ENCODE data around the gene SYTL3. TPM values are rescaled to one million over a fixed set of nuclear protein-coding genes. Genes with fewer than 3 reads are reported as not detected.

SYTL3 gene
- total and polyA plus RNA-seq, 9 of the 15 experiments (the other 6 are each of a cell fraction or from before 2014, with no cell fraction given), result 0.04 to 0.46 (median 0.17) TPM; not detected in 1

DNA sequence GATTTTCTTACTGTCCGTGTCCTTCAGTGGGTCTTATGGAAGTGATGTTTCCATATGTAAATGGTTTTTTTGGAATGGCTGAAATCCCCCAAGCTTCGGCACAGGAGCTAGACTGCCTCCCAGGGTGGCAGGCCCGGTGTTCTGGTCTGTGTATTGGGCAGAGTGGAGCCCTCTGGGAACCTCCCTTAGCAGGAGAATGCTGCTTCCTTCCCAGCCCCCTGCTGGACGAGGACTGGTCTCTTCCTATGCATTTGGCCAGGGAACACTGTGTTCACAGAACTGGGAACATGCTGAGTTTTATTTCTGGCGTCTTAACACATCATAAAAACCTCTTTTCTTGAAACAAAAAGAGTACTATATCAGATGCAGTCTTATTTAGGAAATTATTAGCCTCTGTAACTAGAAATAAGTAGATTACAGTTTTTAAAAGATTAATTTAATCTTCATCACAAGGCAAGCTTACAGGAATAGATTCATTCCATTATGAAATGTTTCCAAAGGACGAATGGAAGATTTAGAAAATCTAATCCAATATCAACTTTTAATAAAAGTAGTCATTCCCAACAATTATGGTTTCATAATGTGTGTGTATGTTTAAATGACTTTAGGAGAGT lies 56.6 kb downstream of the SYTL3 start (continued):
- TF ChIP-seq, protein P1, sequence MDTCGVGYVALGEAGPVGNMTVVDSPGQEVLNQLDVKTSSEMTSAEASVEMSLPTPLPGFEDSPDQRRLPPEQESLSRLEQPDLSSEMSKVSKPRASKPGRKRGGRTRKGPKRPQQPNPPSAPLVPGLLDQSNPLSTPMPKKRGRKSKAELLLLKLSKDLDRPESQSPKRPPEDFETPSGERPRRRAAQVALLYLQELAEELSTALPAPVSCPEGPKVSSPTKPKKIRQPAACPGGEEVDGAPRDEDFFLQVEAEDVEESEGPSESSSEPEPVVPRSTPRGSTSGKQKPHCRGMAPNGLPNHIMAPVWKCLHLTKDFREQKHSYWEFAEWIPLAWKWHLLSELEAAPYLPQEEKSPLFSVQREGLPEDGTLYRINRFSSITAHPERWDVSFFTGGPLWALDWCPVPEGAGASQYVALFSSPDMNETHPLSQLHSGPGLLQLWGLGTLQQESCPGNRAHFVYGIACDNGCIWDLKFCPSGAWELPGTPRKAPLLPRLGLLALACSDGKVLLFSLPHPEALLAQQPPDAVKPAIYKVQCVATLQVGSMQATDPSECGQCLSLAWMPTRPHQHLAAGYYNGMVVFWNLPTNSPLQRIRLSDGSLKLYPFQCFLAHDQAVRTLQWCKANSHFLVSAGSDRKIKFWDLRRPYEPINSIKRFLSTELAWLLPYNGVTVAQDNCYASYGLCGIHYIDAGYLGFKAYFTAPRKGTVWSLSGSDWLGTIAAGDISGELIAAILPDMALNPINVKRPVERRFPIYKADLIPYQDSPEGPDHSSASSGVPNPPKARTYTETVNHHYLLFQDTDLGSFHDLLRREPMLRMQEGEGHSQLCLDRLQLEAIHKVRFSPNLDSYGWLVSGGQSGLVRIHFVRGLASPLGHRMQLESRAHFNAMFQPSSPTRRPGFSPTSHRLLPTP (IDR thresholded peaks at IDR 0.05; ENCODE audit: borderline replicate concordance, extremely low read depth, insufficient read length), result no peak
- TF ChIP-seq SRF (CRISPR knock-in tag; IDR thresholded peaks at IDR 0.05), result peak in 1 of 2 experiments; percentile 37; a peak in 1 of 4 replicates
- TF ChIP-seq, protein P2, sequence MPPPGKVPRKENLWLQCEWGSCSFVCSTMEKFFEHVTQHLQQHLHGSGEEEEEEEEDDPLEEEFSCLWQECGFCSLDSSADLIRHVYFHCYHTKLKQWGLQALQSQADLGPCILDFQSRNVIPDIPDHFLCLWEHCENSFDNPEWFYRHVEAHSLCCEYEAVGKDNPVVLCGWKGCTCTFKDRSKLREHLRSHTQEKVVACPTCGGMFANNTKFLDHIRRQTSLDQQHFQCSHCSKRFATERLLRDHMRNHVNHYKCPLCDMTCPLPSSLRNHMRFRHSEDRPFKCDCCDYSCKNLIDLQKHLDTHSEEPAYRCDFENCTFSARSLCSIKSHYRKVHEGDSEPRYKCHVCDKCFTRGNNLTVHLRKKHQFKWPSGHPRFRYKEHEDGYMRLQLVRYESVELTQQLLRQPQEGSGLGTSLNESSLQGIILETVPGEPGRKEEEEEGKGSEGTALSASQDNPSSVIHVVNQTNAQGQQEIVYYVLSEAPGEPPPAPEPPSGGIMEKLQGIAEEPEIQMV (tag; conservative IDR thresholded peaks at IDR 0.05; ENCODE audit: low read depth), result no peak
- no peak for TF ChIP-seq BRF1 (IDR thresholded peaks at IDR 0.05; ENCODE audit: borderline replicate concordance, extremely low read depth, insufficient read length)
- no peak for TF ChIP-seq ZNF165 (CRISPR knock-in tag; IDR thresholded peaks at IDR 0.05; ENCODE audit: borderline replicate concordance)
- TF ChIP-seq ZNF134 (CRISPR knock-in tag; conservative IDR thresholded peaks at IDR 0.05), result peak; percentile 89
- peak; percentile 15; the same call in 1 of the 2 replicates for TF ChIP-seq CXXC5 (CRISPR knock-in tag; IDR thresholded peaks at IDR 0.05)
- TF ChIP-seq, protein P3, sequence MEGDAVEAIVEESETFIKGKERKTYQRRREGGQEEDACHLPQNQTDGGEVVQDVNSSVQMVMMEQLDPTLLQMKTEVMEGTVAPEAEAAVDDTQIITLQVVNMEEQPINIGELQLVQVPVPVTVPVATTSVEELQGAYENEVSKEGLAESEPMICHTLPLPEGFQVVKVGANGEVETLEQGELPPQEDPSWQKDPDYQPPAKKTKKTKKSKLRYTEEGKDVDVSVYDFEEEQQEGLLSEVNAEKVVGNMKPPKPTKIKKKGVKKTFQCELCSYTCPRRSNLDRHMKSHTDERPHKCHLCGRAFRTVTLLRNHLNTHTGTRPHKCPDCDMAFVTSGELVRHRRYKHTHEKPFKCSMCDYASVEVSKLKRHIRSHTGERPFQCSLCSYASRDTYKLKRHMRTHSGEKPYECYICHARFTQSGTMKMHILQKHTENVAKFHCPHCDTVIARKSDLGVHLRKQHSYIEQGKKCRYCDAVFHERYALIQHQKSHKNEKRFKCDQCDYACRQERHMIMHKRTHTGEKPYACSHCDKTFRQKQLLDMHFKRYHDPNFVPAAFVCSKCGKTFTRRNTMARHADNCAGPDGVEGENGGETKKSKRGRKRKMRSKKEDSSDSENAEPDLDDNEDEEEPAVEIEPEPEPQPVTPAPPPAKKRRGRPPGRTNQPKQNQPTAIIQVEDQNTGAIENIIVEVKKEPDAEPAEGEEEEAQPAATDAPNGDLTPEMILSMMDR (IDR thresholded peaks at IDR 0.05 in 2 of 3, conservative IDR thresholded peaks at IDR 0.05 in 1 of 3; ENCODE audit: insufficient read depth in 2 of 3, low read depth in 1 of 3, low read length in 3 of 3), result peak; percentile 63 to 80 (median 66)
- TF ChIP-seq, protein P4, sequence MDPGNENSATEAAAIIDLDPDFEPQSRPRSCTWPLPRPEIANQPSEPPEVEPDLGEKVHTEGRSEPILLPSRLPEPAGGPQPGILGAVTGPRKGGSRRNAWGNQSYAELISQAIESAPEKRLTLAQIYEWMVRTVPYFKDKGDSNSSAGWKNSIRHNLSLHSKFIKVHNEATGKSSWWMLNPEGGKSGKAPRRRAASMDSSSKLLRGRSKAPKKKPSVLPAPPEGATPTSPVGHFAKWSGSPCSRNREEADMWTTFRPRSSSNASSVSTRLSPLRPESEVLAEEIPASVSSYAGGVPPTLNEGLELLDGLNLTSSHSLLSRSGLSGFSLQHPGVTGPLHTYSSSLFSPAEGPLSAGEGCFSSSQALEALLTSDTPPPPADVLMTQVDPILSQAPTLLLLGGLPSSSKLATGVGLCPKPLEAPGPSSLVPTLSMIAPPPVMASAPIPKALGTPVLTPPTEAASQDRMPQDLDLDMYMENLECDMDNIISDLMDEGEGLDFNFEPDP (CRISPR knock-in tag; IDR thresholded peaks at IDR 0.05), result no peak
- no peak for TF ChIP-seq ZNF644 (tag; IDR thresholded peaks at IDR 0.05; ENCODE audit: low read depth)
- no peak for TF ChIP-seq TCFL5 (CRISPR knock-in tag; conservative IDR thresholded peaks at IDR 0.05)
- TF ChIP-seq SNRNP70 (optimal IDR thresholded peaks at IDR 0.05; ENCODE audit: low read depth, low read length), result no peak
- TF ChIP-seq TAL1 (IDR thresholded peaks at IDR 0.05), result no peak
- TF ChIP-seq NR1H2 (CRISPR knock-in tag; IDR thresholded peaks at IDR 0.05), result no peak
- TF ChIP-seq ZSCAN29 (IDR thresholded peaks at IDR 0.05), result no peak
- TF ChIP-seq, protein P5, sequence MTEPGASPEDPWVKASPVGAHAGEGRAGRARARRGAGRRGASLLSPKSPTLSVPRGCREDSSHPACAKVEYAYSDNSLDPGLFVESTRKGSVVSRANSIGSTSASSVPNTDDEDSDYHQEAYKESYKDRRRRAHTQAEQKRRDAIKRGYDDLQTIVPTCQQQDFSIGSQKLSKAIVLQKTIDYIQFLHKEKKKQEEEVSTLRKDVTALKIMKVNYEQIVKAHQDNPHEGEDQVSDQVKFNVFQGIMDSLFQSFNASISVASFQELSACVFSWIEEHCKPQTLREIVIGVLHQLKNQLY (CRISPR knock-in tag; conservative IDR thresholded peaks at IDR 0.05), result no peak
- TF ChIP-seq, protein P6, sequence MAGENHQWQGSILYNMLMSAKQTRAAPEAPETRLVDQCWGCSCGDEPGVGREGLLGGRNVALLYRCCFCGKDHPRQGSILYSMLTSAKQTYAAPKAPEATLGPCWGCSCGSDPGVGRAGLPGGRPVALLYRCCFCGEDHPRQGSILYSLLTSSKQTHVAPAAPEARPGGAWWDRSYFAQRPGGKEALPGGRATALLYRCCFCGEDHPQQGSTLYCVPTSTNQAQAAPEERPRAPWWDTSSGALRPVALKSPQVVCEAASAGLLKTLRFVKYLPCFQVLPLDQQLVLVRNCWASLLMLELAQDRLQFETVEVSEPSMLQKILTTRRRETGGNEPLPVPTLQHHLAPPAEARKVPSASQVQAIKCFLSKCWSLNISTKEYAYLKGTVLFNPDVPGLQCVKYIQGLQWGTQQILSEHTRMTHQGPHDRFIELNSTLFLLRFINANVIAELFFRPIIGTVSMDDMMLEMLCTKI (IDR thresholded peaks at IDR 0.05; ENCODE audit: partially characterized antibody), result no peak

Measured in K562 (cell line).